ENCODE measurements around the gene TLCD1. TPM values are rescaled to one million over a fixed set of nuclear protein-coding genes. Genes with fewer than 3 reads are reported as not detected.

Gene TLCD1
- 40.7 and 45.3 TPM in 2 replicates for total RNA-seq (2021; fragmentation: NEBNext Ultra II Directional; extraction: Animal tissue kit (Norgen Biotek cat#: 25700))
- polyA plus RNA-seq (2011; rRNA removed), result 101 and 128 TPM in 2 replicates
- polyA plus RNA-seq (2011; cell fraction: cytosol; rRNA removed), result 68.5 TPM
- polyA plus RNA-seq (2011; cell fraction: nucleus; rRNA removed), result 49.5 TPM
- 52.1 to 60.3 TPM (median 56.3 TPM) in 4 replicates for polyA plus RNA-seq (2012, experiment 1 of 2)
- polyA plus RNA-seq (2012, experiment 2 of 2), result 75.5 TPM
- polyA plus RNA-seq (2013, experiment 1 of 2), result 78.2 TPM
- polyA plus RNA-seq (2013, experiment 2 of 2), result 86.3 TPM
- polyA minus RNA-seq (2011; rRNA and poly(A)+ RNA removed), result 56.0 and 64.2 TPM in 2 replicates
- polyA minus RNA-seq (2011; cell fraction: cytosol; rRNA and poly(A)+ RNA removed), result 19.7 TPM
- 40.5 TPM for polyA minus RNA-seq (2011; cell fraction: nucleus; rRNA and poly(A)+ RNA removed)
- long read RNA-seq, experiment 1, transcript TLCD1-201 (4 exons, 1,017 nt), result major isoform, 36 of 51 reads
- long read RNA-seq, experiment 1, partial matches to known transcripts, result 3 of 51 reads
- long read RNA-seq, experiment 1, other reads (novel, unspliced or antisense), result 10 of 51 reads
- long read RNA-seq, experiment 2, transcript TLCD1-203 (4 exons, 578 nt), result major isoform, 6 of 15 reads
- long read RNA-seq, experiment 2, partial matches to known transcripts, result 2 of 15 reads
- long read RNA-seq, experiment 2, other reads (novel, unspliced or antisense), result 3 of 15 reads

- Histone ChIP-seq H3K4me2 (ENCODE audit: insufficient read depth in 1 of 2, low read depth in 2 of 2, low read length in 2 of 2) (peak within 1 kb of the TSS; percentile 95 to 99), H4K8ac (ENCODE audit: extremely low read depth, insufficient read depth, low read length) (peak within 1 kb of the TSS; percentile 97), H3K79me2 (ENCODE audit: control insufficient read depth in 1 of 2, insufficient read depth in 2 of 2, low read length in 2 of 2) (peaks cover 0 to 26% of the 10 kb centered on the region in 2 experiments; a peak in 2 of 4 replicates), H3K36me3 (ENCODE audit: control insufficient read depth in 2 of 4, insufficient read depth in 4 of 4, low read length in 3 of 4) (peaks cover 19 to 39% (median 33%) of the 10 kb centered on the region in 4 experiments), H2AK5ac (ENCODE audit: low read depth, low read length) (peak within 1 kb of the TSS; percentile 67), H4K91ac (replicated peaks; ENCODE audit: insufficient read length, low read length) (peak within 1 kb of the TSS; percentile 99), H3K4me1 (replicated peaks in 1 of 4; ENCODE audit: control insufficient read depth in 3 of 4, insufficient read depth in 4 of 4, low read length in 3 of 4) (peaks cover 0 to 15% (median 6%) of the 10 kb centered on the region in 4 experiments; a peak in 6 of 7 replicates), H3K79me1 (ENCODE audit: low read depth, low read length) (no peaks in the 10 kb centered on the region; the same call in 1 of the 2 replicates), H3K23me2 (ENCODE audit: low read depth, low read length) (peaks cover 17% of the 10 kb centered on the region; the same call in 1 of the 2 replicates), H3K4me3 (ENCODE audit: extremely low read depth in 1 of 4, insufficient read depth in 2 of 4, low read depth in 3 of 4, low read length in 4 of 4) (peak within 1 kb of the TSS; percentile 81 to 97 (median 89)), H3K56ac (replicated peaks; ENCODE audit: insufficient read length, low read depth, low read length) (peak within 1 kb of the TSS; percentile 92), H4K5ac (ENCODE audit: insufficient read length, low read depth, low read length) (peak within 1 kb of the TSS; percentile 93), H3K23ac (ENCODE audit: insufficient read length) (no peak within 1 kb of the TSS), H3K9ac (replicated peaks in 1 of 4; ENCODE audit: extremely low read depth in 1 of 4, low read depth in 3 of 4, low read length in 3 of 4) (peak within 1 kb of the TSS; percentile 82 to 93 (median 91)), H2AFZ (ENCODE audit: low read length) (no peak within 1 kb of the TSS; the same call in 1 of the 2 replicates), H4K20me1 (replicated peaks in 1 of 2; ENCODE audit: control insufficient read depth in 1 of 2, insufficient read depth in 2 of 2, low read length in 2 of 2) (peaks cover 6 to 16% of the 10 kb centered on the region in 2 experiments), H2BK5ac (ENCODE audit: low read depth, low read length) (peak within 1 kb of the TSS; percentile 96), H2BK12ac (ENCODE audit: low read depth, low read length) (peak within 1 kb of the TSS; percentile 96; the same call in 1 of the 2 replicates), H2BK20ac (ENCODE audit: low read length) (peak within 1 kb of the TSS; percentile 72; the same call in 1 of the 2 replicates), H3K4ac (replicated peaks; ENCODE audit: insufficient read length, low read depth, low read length) (peak within 1 kb of the TSS; percentile 97), H3K18ac (ENCODE audit: extremely low read depth, low read length) (peak within 1 kb of the TSS; percentile 98), H2BK15ac (ENCODE audit: low read length) (peak within 1 kb of the TSS; percentile 72; the same call in 1 of the 2 replicates), H3K27ac (ENCODE audit: low read depth, low read length) (peak within 1 kb of the TSS; percentile 89), H3K27me3 (replicated peaks in 1 of 4; ENCODE audit: control insufficient read depth in 3 of 4, extremely low read depth in 1 of 4, insufficient read depth in 3 of 4, low read length in 3 of 4) (no peaks in the 10 kb centered on the region), H2BK120ac (replicated peaks; ENCODE audit: low read depth, low read length) (peak within 1 kb of the TSS; percentile 84), H3K9me3 (ENCODE audit: insufficient read depth in 2 of 2, low read depth in 1 of 2, low read length in 1 of 2) (no peaks in the 10 kb centered on the region), H3K14ac (ENCODE audit: insufficient read length) (peak within 1 kb of the TSS; percentile 68)
- POLR2A ChIA-PET (ENCODE audit: partially characterized antibody), result interaction anchor here (0.7 to 17.6 kb wide), 22 partner anchors 7 to 242 kb away, joined by 3 to 813 read pairs (median 6); partner anchors contain the start of genes DHRS13, FAM222B, FLOT2 and PHF12
- DNase-seq (ENCODE audit: low read depth in 1 of 2, low spot score in 2 of 2), result no peak
- no peak for FAIRE-seq
- CTCF ChIA-PET (ENCODE audit: partially characterized antibody), result interaction anchor here (0.6 to 16.9 kb wide), 34 partner anchors 9 to 227 kb away, joined by 3 to 316 read pairs (median 6); partner anchors contain the start of genes DHRS13, FLOT2, PROCA1 and TRAF4
- TF ChIP-seq POU5F1 (IDR thresholded peaks at IDR 0.05; ENCODE audit: low read depth, low read length), result no peak
- TF ChIP-seq CREB1 (IDR thresholded peaks at IDR 0.05), result peak; percentile 21; the same call in 1 of the 2 replicates
- peak; percentile 33 for TF ChIP-seq KDM4A (IDR thresholded peaks at IDR 0.05; ENCODE audit: low read depth, low read length, severe bottlenecking)
- TF ChIP-seq CHD2 (IDR thresholded peaks at IDR 0.05; ENCODE audit: low read length), result peak; percentile 71; the same call in 1 of the 2 replicates
- 0 out of 2 replicates have a peak, but pooled peaks have one; percentile 21 for TF ChIP-seq RBBP5 (IDR thresholded peaks at IDR 0.05; ENCODE audit: borderline replicate concordance, low read depth, low read length)
- TF ChIP-seq CBX5 (IDR thresholded peaks at IDR 0.05; ENCODE audit: low read depth, low read length), result no peak
- no peak for TF ChIP-seq HDAC2 (IDR thresholded peaks at IDR 0.05; ENCODE audit: borderline replicate concordance in 1 of 2, low read depth in 2 of 2, low read length in 2 of 2)
- TF ChIP-seq RFX5 (IDR thresholded peaks at IDR 0.05; ENCODE audit: borderline replicate concordance, low read depth, low read length), result no peak
- 0 out of 2 replicates have a peak, but pooled peaks have one; percentile 33 for TF ChIP-seq BRCA1 (IDR thresholded peaks at IDR 0.05; ENCODE audit: low read depth, low read length)
- WGBS, 2 experiments (ENCODE audit: extremely low coverage in 1 of 2, insufficient coverage in 1 of 2, insufficient read length in 1 of 2, insufficient replicate concordance in 2 of 2, low coverage in 1 of 2, low lambda C conversion rate in 2 of 2, missing lambda C conversion rate in 1 of 2), result 2% methylated on average over 29 of the region's 49 CpGs; no CpG with 5 or more reads in 1 of the 2 experiments
Observed at GRCh38 chr17:28726226-28726626, at the start of gene TLCD1. Gene TLCD1 (minus strand): TSS chr17:28726233. CDS start chr17:28726097, 136 bp downstream.
